PC-3 (cell line): ENCODE results near the gene TUBGCP5.

Experiments
- CTCF ChIP-seq: fragments of 300-600 bp; sonication (generic); conservative IDR thresholded peaks from 2 replicates; pipeline ENCODE4 v1.5.1; 2017; ENCODE audit warnings: antibody characterized with exemption, low read depth, mild to moderate bottlenecking, low read length
- EZH2 ChIP-seq: fragments of 300-600 bp; sonication (generic); IDR thresholded peaks from one replicate; pipeline ENCODE4 v1.6.1; 2017; ENCODE audit warnings: antibody characterized with exemption, mild to moderate bottlenecking, low read length; ENCODE audit not compliant: unreplicated experiment

GRCh38 chr15:23014394-23015000 lies 24.9 kb downstream of the TUBGCP5 start:
- TF ChIP-seq CTCF (no peak), EZH2 (no peak)
